K562 (cell line): ENCODE data around the gene TRIAP1. TPM values are rescaled to one million over a fixed set of nuclear protein-coding genes. Genes with fewer than 3 reads are reported as not detected.
A peak's percentile ranks its signal among the peaks of the same experiment; 100 is the strongest.

Experiments used
- ATAC-seq: fragments of 200-7000 bp; cut with Tn5 transposase; 3 replicates; pipeline ENCODE4 v1.9.1; 2020; ENCODE audit warnings: moderate library complexity
- BruUV-seq: library from RNA; stranded (reverse); fragments of 400-500 nt; replicated peaks from 2 replicates; lab custom pipeline; 2021; lab: Mats Ljungman, UMichigan
- CTCF ChIA-PET: fragments of 300-600 bp; formaldehyde crosslinking; extraction: SDS; loops from one replicate; lab custom pipeline; 2021; ENCODE audit warnings: low intra/inter-chr PET ratio; lab: Yijun Ruan, JAX
- POLR2A ChIA-PET: fragments of 300-600, 350-650 bp; sonication (Branson Sonifier 250); formaldehyde crosslinking; extraction: SDS; loops from one replicate; lab custom pipeline; 2021; ENCODE audit warnings: antibody characterized with exemption, inconsistent platforms; lab: Yijun Ruan, JAX
- DNase-seq, 4 experiments: peaks; one replicate each; pipeline versions ENCODE4 v3.0.0 to v3.0.0-alpha.2; 2011 to 2018; ENCODE audit warnings: low spot score in 3 of 4, mixed read lengths in 3 of 4; ENCODE audit errors: extremely low read depth in 1 of 4
- FAIRE-seq: peaks from 2 replicates; lab custom pipeline; 2011; peaks lifted over from hg19 to GRCh38; lab: Jason Lieb, UNC
- H2AFZ ChIP-seq: 2 replicates; pipeline ENCODE4 v1.6.0; 2011; ENCODE audit warnings: low read depth, low read length, control low read depth, inconsistent platforms
- H3K27ac ChIP-seq: fragments of 200-600 bp; 3 replicates; pipeline ENCODE4 v1.8.0; 2011; ENCODE audit warnings: low read depth, mild to moderate bottlenecking, control low read depth, inconsistent platforms, low read length, moderate library complexity, mixed read lengths; ENCODE audit errors: extremely low read depth
- H3K27me3 ChIP-seq, 2 experiments: fragments of 300-600 bp in 1 of 2; 2 replicates in 1 of 2; 3 replicates in 1 of 2; pipeline versions ENCODE4 v1.6.0 to v1.8.0; 2011; ENCODE audit warnings: inconsistent platforms in 2 of 2, low read length in 2 of 2, mild to moderate bottlenecking in 1 of 2, mixed read lengths in 1 of 2, moderate library complexity in 1 of 2; ENCODE audit not compliant: control insufficient read depth in 2 of 2, insufficient read depth in 2 of 2
- H3K36me3 ChIP-seq: fragments of 300-600 bp; 3 replicates; pipeline ENCODE4 v1.8.0; 2011; ENCODE audit warnings: mild to moderate bottlenecking, low read length, inconsistent platforms; ENCODE audit not compliant: control insufficient read depth, insufficient read depth
- H3K4me1 ChIP-seq, 2 experiments: fragments of 200-600 bp in 1 of 2; replicated peaks in 1 of 2; 2 replicates in 1 of 2; 3 replicates in 1 of 2; pipeline versions ENCODE4 v1.5.1 to v1.8.0; 2011; ENCODE audit warnings: inconsistent platforms in 2 of 2, low read length in 2 of 2, mild to moderate bottlenecking in 1 of 2, mixed read lengths in 1 of 2, moderate library complexity in 1 of 2; ENCODE audit not compliant: control insufficient read depth in 2 of 2, insufficient read depth in 2 of 2
- H3K4me2 ChIP-seq: 2 replicates; pipeline ENCODE4 v1.6.1; 2011; ENCODE audit warnings: low read length, control low read depth, inconsistent platforms, mixed read lengths; ENCODE audit not compliant: insufficient read depth
- H3K4me3 ChIP-seq: fragments of 200-600 bp; sonication (generic), shearing (Covaris generic); 2 replicates; pipeline ENCODE4 v1.5.1; 2016; ENCODE audit warnings: control low read depth, inconsistent platforms
- H3K79me2 ChIP-seq: fragments of 200-600 bp; 3 replicates; pipeline ENCODE4 v1.8.0; 2011; ENCODE audit warnings: low read length, inconsistent platforms; ENCODE audit not compliant: control insufficient read depth, insufficient read depth
- H3K9ac ChIP-seq, 2 experiments: 2 replicates each; pipeline versions ENCODE4 v1.6.0 to v1.6.1; 2011; ENCODE audit warnings: low read depth in 2 of 2, low read length in 2 of 2, control low read depth in 1 of 2, inconsistent platforms in 1 of 2, mild to moderate bottlenecking in 1 of 2, mixed read lengths in 1 of 2; ENCODE audit not compliant: insufficient read depth in 1 of 2
- H3K9me1 ChIP-seq: one replicate; pipeline ENCODE4 v1.6.0; 2011; ENCODE audit warnings: inconsistent platforms, mild to moderate bottlenecking, low read length, moderate library complexity; ENCODE audit not compliant: control insufficient read depth, insufficient read depth
- H3K9me3 ChIP-seq: replicated peaks from 2 replicates; pipeline ENCODE4 v1.5.1; 2011; ENCODE audit warnings: low read depth, low read length, inconsistent platforms; ENCODE audit not compliant: control insufficient read depth, insufficient read depth
- H4K20me1 ChIP-seq: replicated peaks from 2 replicates; pipeline ENCODE4 v1.6.1; 2011; ENCODE audit warnings: low read length, inconsistent platforms, mixed read lengths; ENCODE audit not compliant: control insufficient read depth, insufficient read depth
- GATAD2A ChIP-seq: fragments of 450-650 bp; IDR thresholded peaks from 2 replicates; pipeline ENCODE4 v1.6.1; 2017
- IRF9 ChIP-seq: fragments of 450-650 bp; IDR thresholded peaks from 2 replicates; pipeline ENCODE4 v1.6.1; 2016; ENCODE audit warnings: missing biosample characterization, missing genetic modification characterization
- PML ChIP-seq: IDR thresholded peaks from 2 replicates; pipeline ENCODE4 v1.6.1; 2012; ENCODE audit warnings: low read length, inconsistent platforms
- RBBP5 ChIP-seq: fragments of 200-600 bp; sonication (generic); IDR thresholded peaks from 2 replicates; pipeline ENCODE4 v1.6.1; 2012; ENCODE audit warnings: borderline replicate concordance, mild to moderate bottlenecking, low read length, control low read depth, inconsistent platforms; ENCODE audit not compliant: insufficient read depth, poor library complexity, severe bottlenecking
- SIN3A ChIP-seq, 2 experiments: fragments of 150-350 bp in 1 of 2; IDR thresholded peaks; 2 replicates each; pipeline ENCODE4 v1.6.1; 2011 to 2016; ENCODE audit warnings: borderline replicate concordance in 2 of 2, low read depth in 2 of 2, low read length in 2 of 2, mild to moderate bottlenecking in 2 of 2, moderate library complexity in 2 of 2; ENCODE audit not compliant: control insufficient read depth in 1 of 2
- U2AF1 ChIP-seq: fragments of 200-400 bp; formaldehyde crosslinking; optimal IDR thresholded peaks from 2 replicates; pipeline ENCODE3; 2017; ENCODE audit warnings: mild to moderate bottlenecking, low read depth, low read length, moderate library complexity
- ZNF121 ChIP-seq: sonication (generic); formaldehyde crosslinking; conservative IDR thresholded peaks from 2 replicates; pipeline ENCODE4 v1.8.0; 2022; ENCODE audit warnings: missing genetic modification reagents
- WGBS: fragments of 100-300 bp; shearing (Covaris generic); methylation state at CpG from one replicate; pipeline ENCODE4 v1.1.6; 2016; ENCODE audit warnings: low coverage, mixed read lengths; ENCODE audit not compliant: insufficient coverage; ENCODE audit errors: missing lambda C conversion rate; 5-methylcytosine and 5-hydroxymethylcytosine counted together
- in situ Hi-C: fragments of 300-500 bp; cut with MboI; formaldehyde crosslinking; loops from 4 replicates; pipeline ENCODE4 v1.15.0; 2018; ENCODE audit warnings: inconsistent platforms, mixed read lengths
- intact Hi-C: fragments of 100-400 bp; cut with micrococcal nuclease; formaldehyde crosslinking; loops from 2 replicates; pipeline ENCODE4 v1.14.2; 2022
- polyA plus RNA-seq, 8 experiments: library from polyadenylated mRNA; depleted of rRNA in 4 of 8; stranded (reverse) in 5 of 8; unstranded in 3 of 8; fragments of >200 nt; fragmentation: Nextera tagmentation in 2 of 8; fragmentation: Illumina TruSeq in 1 of 8; extraction: Ambion mirVana in 2 of 8; extraction: Trizol in 1 of 8; gene quantifications; 2 replicates each; pipeline versions ENCODE4 v1.2.1 to v1.2.3, GENCODE V29; 2011 to 2014; ENCODE audit warnings: inconsistent platforms in 1 of 8, missing spikeins in 1 of 8
- total RNA-seq, 7 experiments: library from RNA; depleted of rRNA in 6 of 7; stranded (reverse); fragments of >200 nt in 6 of 7; fragmentation: Illumina TruSeq in 2 of 7; extraction: Trizol in 2 of 7; gene quantifications; 2 replicates each; pipeline versions ENCODE4 v1.2.1 to v1.2.3, GENCODE V29; 2011 to 2021; ENCODE audit warnings: low replicate concordance in 1 of 7

Gene TRIAP1
- total and polyA plus RNA-seq, 9 of the 15 experiments (the other 6 are each of a cell fraction or from before 2014, with no cell fraction given): 37.3 to 354 (median 65.4) TPM

GRCh38 chr12:120438495-120439198, 7.5 kb downstream of the TRIAP1 start:
- Histone ChIP-seq H3K4me3 (peak overlapping the region; percentile 91), H3K4me2 (peak overlapping the region; percentile 99), H3K36me3 (peaks cover 42% of the 10 kb centered on the region), H3K9me1 (no peaks in the 10 kb centered on the region), H3K27me3 (no peaks in the 10 kb centered on the region), H3K27ac (peak overlapping the region; percentile 86), H4K20me1 (peaks cover 7% of the 10 kb centered on the region), H2AFZ (peak overlapping the region; percentile 100), H3K79me2 (peaks cover 49% of the 10 kb centered on the region), H3K9me3 (no peaks in the 10 kb centered on the region), H3K9ac (peak overlapping the region; percentile 85 to 96), H3K4me1 (peaks cover 3 to 8% of the 10 kb centered on the region in 2 experiments; a peak in 4 of 5 replicates)
- DNase-seq: peak in 3 of 4 experiments; percentile 2 to 23 (median 6)
- in situ Hi-C loops (loop anchor here (10.0 kb wide), 1 partner anchor 114 kb away; the partner anchor contains the start of gene PLA2G1B), intact Hi-C loops (loop anchor here (1.0 to 10.0 kb wide), 2 partner anchors 58 to 206 kb away; partner anchors contain the start of genes CABP1 and DYNLL1)
- BruUV-seq: no TSS peak
- peak in 1 of 2 experiments; percentile 4; a peak in 2 of 4 replicates for TF ChIP-seq SIN3A (IDR thresholded peaks at IDR 0.05; ENCODE audit: borderline replicate concordance in 2 of 2, control insufficient read depth in 1 of 2, low read depth in 2 of 2, low read length in 2 of 2)
- TF ChIP-seq RBBP5: peak; percentile 6
- TF ChIP-seq PML: no peak
- TF ChIP-seq U2AF1: no peak
- no peak for TF ChIP-seq IRF9 (tag)
- no peak for TF ChIP-seq GATAD2A
- TF ChIP-seq ZNF121 (CRISPR knock-in tag): peak; percentile 38
- POLR2A ChIA-PET: interaction anchor here (0.8 to 2.2 kb wide), 4 partner anchors 14 to 147 kb away, joined by 3 to 18 read pairs (median 4); partner anchors contain the start of genes RNU4-2 and SIRT4
- CTCF ChIA-PET: interaction anchor here (1.1 kb wide), 2 partner anchors 82 to 114 kb away, joined by 3 to 4 read pairs; no protein-coding TSS in a partner anchor
- peak; percentile 17 for ATAC-seq
- WGBS: 4% methylated on average over 17 of the region's 17 CpGs
- FAIRE-seq: no peak
